ENCODE measurements around the gene PHLDB1.

The PHLDB1 gene

GRCh38 chr11:118620529-118621070, 13.2 kb downstream of the PHLDB1 start:
- Histone ChIP-seq H4K20me1 (ENCODE audit: control insufficient read depth, insufficient read depth, low read depth, low read length) (no peaks in the 10 kb centered on the region), H3K79me2 (ENCODE audit: control insufficient read depth, low read length) (no peaks in the 10 kb centered on the region), H3K27me3 (ENCODE audit: control insufficient read depth, low read length) (peaks cover 46% of the 10 kb centered on the region), H3K36me3 (ENCODE audit: control insufficient read depth, low read length) (no peaks in the 10 kb centered on the region), H3K4me2 (ENCODE audit: low read length) (peak overlapping the region; percentile 59), H3K27ac (ENCODE audit: low read depth, low read length) (no peak overlapping the region), H3K4me3 (ENCODE audit: low read length) (peak overlapping the region; percentile 55), H3F3A (ENCODE audit: control insufficient read depth, insufficient read depth) (no peaks in the 10 kb centered on the region), H3K4me1 (ENCODE audit: control insufficient read depth, low read length) (peaks cover 11% of the 10 kb centered on the region), H3K9me2 (replicated peaks; ENCODE audit: control insufficient read depth, low read length) (no peaks in the 10 kb centered on the region), H3K9me3 (ENCODE audit: control insufficient read depth, insufficient read depth, low read length) (no peaks in the 10 kb centered on the region)
- TF ChIP-seq CTCF (IDR thresholded peaks at IDR 0.05; ENCODE audit: low read depth, low read length, poor library complexity, severe bottlenecking), result no peak
- TF ChIP-seq EZH2phosphoT487 (IDR thresholded peaks at IDR 0.05; ENCODE audit: borderline replicate concordance, low read length), result no peak

- no peaks in the 10 kb centered on the region for H4K20me1 ChIP-seq (ENCODE audit: control insufficient read depth, insufficient read depth, low read depth, low read length)
- TF ChIP-seq CTCF (IDR thresholded peaks at IDR 0.05; ENCODE audit: low read depth, low read length, poor library complexity, severe bottlenecking) (no peak), EZH2phosphoT487 (IDR thresholded peaks at IDR 0.05; ENCODE audit: borderline replicate concordance, low read length) (peak; percentile 77; the same call in 1 of the 2 replicates)
- peak overlapping the region; percentile 59 for H3K4me2 ChIP-seq (ENCODE audit: low read length)
- no peaks in the 10 kb centered on the region for H3F3A ChIP-seq (ENCODE audit: control insufficient read depth, insufficient read depth)
- H3K4me3 ChIP-seq (ENCODE audit: low read length), result peak overlapping the region; percentile 55
- H3K27me3 ChIP-seq (ENCODE audit: control insufficient read depth, low read length), result peaks cover 46% of the 10 kb centered on the region
- no peaks in the 10 kb centered on the region for H3K36me3 ChIP-seq (ENCODE audit: control insufficient read depth, low read length)
- no peaks in the 10 kb centered on the region for H3K9me2 ChIP-seq (replicated peaks; ENCODE audit: control insufficient read depth, low read length)
- H3K27ac ChIP-seq (ENCODE audit: low read depth, low read length), result no peak overlapping the region
- peaks cover 11% of the 10 kb centered on the region for H3K4me1 ChIP-seq (ENCODE audit: control insufficient read depth, low read length)
- H3K9me3 ChIP-seq (ENCODE audit: control insufficient read depth, insufficient read depth, low read length), result no peaks in the 10 kb centered on the region
- H3K79me2 ChIP-seq (ENCODE audit: control insufficient read depth, low read length), result no peaks in the 10 kb centered on the region
Measured at GRCh38 chr11:118621071-118621783, 13.8 kb downstream of the PHLDB1 start.

DNA sequence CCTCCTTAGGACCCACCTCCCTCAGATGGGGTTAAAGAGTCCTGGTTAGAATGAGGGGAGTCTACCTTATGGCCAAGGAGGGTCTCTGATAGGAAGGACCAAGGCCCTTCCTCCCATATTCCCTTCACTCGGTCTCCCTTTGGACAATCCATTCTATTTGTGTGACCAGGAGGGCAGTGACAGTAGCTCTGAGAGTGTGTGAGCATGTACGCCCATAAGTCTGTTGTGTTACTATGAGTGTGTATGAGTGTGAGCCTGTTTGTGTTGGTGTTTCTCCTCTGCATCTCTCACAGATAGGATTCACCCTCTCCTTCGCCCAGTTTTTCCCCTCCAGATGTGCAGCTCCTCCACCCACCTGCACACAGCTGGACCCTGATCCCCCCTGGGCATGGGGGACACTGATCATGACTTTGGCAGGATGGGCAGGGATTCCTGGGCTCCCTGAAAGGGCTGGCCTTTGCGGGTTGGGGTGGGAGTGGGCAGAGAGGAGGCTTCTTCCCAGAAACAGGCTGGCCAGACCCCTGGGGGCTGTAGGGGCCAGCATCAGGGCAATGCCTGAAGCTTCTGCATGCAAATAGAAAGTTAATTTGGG, 14.5 kb downstream of the PHLDB1 start:
- no peaks in the 10 kb centered on the region for H3F3A ChIP-seq (ENCODE audit: control insufficient read depth, insufficient read depth)
- no peak for TF ChIP-seq CTCF (IDR thresholded peaks at IDR 0.05; ENCODE audit: low read depth, low read length, poor library complexity, severe bottlenecking)
- no peak for TF ChIP-seq EZH2phosphoT487 (IDR thresholded peaks at IDR 0.05; ENCODE audit: borderline replicate concordance, low read length)
- H4K20me1 ChIP-seq (ENCODE audit: control insufficient read depth, insufficient read depth, low read depth, low read length), result no peaks in the 10 kb centered on the region
- H3K27me3 ChIP-seq (ENCODE audit: control insufficient read depth, low read length), result peaks cover 46% of the 10 kb centered on the region
- no peaks in the 10 kb centered on the region for H3K9me3 ChIP-seq (ENCODE audit: control insufficient read depth, insufficient read depth, low read length)
- H3K4me1 ChIP-seq (ENCODE audit: control insufficient read depth, low read length), result peaks cover 11% of the 10 kb centered on the region
- H3K79me2 ChIP-seq (ENCODE audit: control insufficient read depth, low read length), result no peaks in the 10 kb centered on the region
- H3K4me2 ChIP-seq (ENCODE audit: low read length), result peak overlapping the region; percentile 59
- H3K4me3 ChIP-seq (ENCODE audit: low read length), result peak overlapping the region; percentile 55; the same call in 1 of the 2 replicates
- H3K27ac ChIP-seq (ENCODE audit: low read depth, low read length), result no peak overlapping the region
- no peaks in the 10 kb centered on the region for H3K9me2 ChIP-seq (replicated peaks; ENCODE audit: control insufficient read depth, low read length)
- no peaks in the 10 kb centered on the region for H3K36me3 ChIP-seq (ENCODE audit: control insufficient read depth, low read length)
